Neural progenitor cell (in vitro differentiated cells): ENCODE data around the gene DENND4A. TPM values are rescaled to one million over a fixed set of nuclear protein-coding genes. Genes with fewer than 3 reads are reported as not detected.

Source experiments
- DNase-seq: peaks from one replicate; pipeline ENCODE4 v3.0.0-alpha.2; 2016; ENCODE audit warnings: low spot score
- H2AFZ ChIP-seq: fragments of 200-600 bp; sonication (generic); replicated peaks from 2 replicates; pipeline ENCODE4 v1.6.1; 2016; ENCODE audit warnings: antibody characterized with exemption
- H3F3A ChIP-seq: fragments of 200-600 bp; sonication (generic); 2 replicates; pipeline ENCODE4 v1.6.1; 2016; ENCODE audit warnings: antibody characterized with exemption, low read depth
- H3K27ac ChIP-seq: fragments of 200-600 bp; sonication (generic); 2 replicates; pipeline ENCODE4 v1.5.1; 2016; ENCODE audit warnings: mild to moderate bottlenecking
- H3K27me3 ChIP-seq: fragments of 200-600 bp; sonication (generic); 2 replicates; pipeline ENCODE4 v1.6.1; 2016; ENCODE audit warnings: mild to moderate bottlenecking, moderate library complexity
- H3K36me3 ChIP-seq: fragments of 200-600 bp; sonication (generic); 2 replicates; pipeline ENCODE4 v1.5.1; 2016
- H3K4me1 ChIP-seq: fragments of 200-600 bp; sonication (generic); 2 replicates; pipeline ENCODE4 v1.6.1; 2016; ENCODE audit warnings: mixed run types
- H3K4me2 ChIP-seq: fragments of 200-600 bp; sonication (generic); 2 replicates; pipeline ENCODE4 v1.6.1; 2016
- H3K4me3 ChIP-seq: fragments of 200-600 bp; sonication (generic); 2 replicates; pipeline ENCODE4 v1.5.1; 2016
- H3K79me2 ChIP-seq: fragments of 200-600 bp; sonication (generic); 2 replicates; pipeline ENCODE4 v1.6.1; 2016; ENCODE audit warnings: low read depth
- H3K9ac ChIP-seq: fragments of 200-600 bp; sonication (generic); 2 replicates; pipeline ENCODE4 v1.6.1; 2016
- H3K9me3 ChIP-seq: fragments of 200-600 bp; sonication (generic); 2 replicates; pipeline ENCODE4 v1.5.1; 2016; ENCODE audit warnings: low read depth
- H4K20me1 ChIP-seq: fragments of 200-600 bp; sonication (generic); 2 replicates; pipeline ENCODE4 v1.6.1; 2016; ENCODE audit warnings: low read depth
- H3K27ac Mint-ChIP-seq: 3 replicates; pipeline ENCODE4 v1.8.0; 2021; ENCODE audit warnings: mixed read lengths
- H3K27me3 Mint-ChIP-seq: 2 replicates; pipeline ENCODE4 v1.8.0; 2022; ENCODE audit warnings: low read depth, mild to moderate bottlenecking, inconsistent platforms, moderate library complexity, mixed read lengths; ENCODE audit not compliant: insufficient read depth
- H3K36me3 Mint-ChIP-seq: 3 replicates; pipeline ENCODE4 v1.8.0; 2021; ENCODE audit warnings: mixed read lengths
- H3K4me1 Mint-ChIP-seq: 3 replicates; pipeline ENCODE4 v1.8.0; 2021; ENCODE audit warnings: mixed read lengths
- H3K4me3 Mint-ChIP-seq: 3 replicates; pipeline ENCODE4 v1.8.0; 2021; ENCODE audit warnings: mild to moderate bottlenecking, moderate library complexity, mixed read lengths
- H3K9me3 Mint-ChIP-seq: 3 replicates; pipeline ENCODE4 v1.8.0; 2020; ENCODE audit warnings: mixed read lengths
- EZH2 ChIP-seq: fragments of 200-600 bp; sonication (generic); IDR thresholded peaks from 2 replicates; pipeline ENCODE4 v1.6.1; 2017; ENCODE audit warnings: antibody characterized with exemption, mild to moderate bottlenecking, moderate library complexity
- EZH2phosphoT487 ChIP-seq: fragments of 200-600 bp; sonication (generic); IDR thresholded peaks from 2 replicates; pipeline ENCODE4 v1.6.1; 2017; ENCODE audit warnings: antibody characterized with exemption
- microRNA-seq: library from miRNA; unstranded; fragments of <30 nt; microRNA quantifications from one replicate; pipeline ENCODE4, GENCODE V29; 2016
- small RNA-seq: library from RNA; depleted of rRNA; stranded (forward); fragments of <200 nt; gene quantifications from one replicate; pipeline ENCODE3, GENCODE V24; 2015
- total RNA-seq: library from RNA; depleted of rRNA; stranded (reverse); fragments of >200 nt; gene quantifications from 2 replicates; pipeline ENCODE4 v1.2.3, GENCODE V29; 2015; ENCODE audit warnings: low replicate concordance
- TF ChIP-seq, protein P1 (sequence below): fragments of 200-600 bp; sonication (generic); IDR thresholded peaks from 2 replicates; pipeline ENCODE4 v1.5.1; 2017; ENCODE audit warnings: antibody characterized with exemption, mild to moderate bottlenecking

Gene DENND4A
- total RNA-seq, 1 donor from 2014 or later, result 4.8 TPM

DNA sequence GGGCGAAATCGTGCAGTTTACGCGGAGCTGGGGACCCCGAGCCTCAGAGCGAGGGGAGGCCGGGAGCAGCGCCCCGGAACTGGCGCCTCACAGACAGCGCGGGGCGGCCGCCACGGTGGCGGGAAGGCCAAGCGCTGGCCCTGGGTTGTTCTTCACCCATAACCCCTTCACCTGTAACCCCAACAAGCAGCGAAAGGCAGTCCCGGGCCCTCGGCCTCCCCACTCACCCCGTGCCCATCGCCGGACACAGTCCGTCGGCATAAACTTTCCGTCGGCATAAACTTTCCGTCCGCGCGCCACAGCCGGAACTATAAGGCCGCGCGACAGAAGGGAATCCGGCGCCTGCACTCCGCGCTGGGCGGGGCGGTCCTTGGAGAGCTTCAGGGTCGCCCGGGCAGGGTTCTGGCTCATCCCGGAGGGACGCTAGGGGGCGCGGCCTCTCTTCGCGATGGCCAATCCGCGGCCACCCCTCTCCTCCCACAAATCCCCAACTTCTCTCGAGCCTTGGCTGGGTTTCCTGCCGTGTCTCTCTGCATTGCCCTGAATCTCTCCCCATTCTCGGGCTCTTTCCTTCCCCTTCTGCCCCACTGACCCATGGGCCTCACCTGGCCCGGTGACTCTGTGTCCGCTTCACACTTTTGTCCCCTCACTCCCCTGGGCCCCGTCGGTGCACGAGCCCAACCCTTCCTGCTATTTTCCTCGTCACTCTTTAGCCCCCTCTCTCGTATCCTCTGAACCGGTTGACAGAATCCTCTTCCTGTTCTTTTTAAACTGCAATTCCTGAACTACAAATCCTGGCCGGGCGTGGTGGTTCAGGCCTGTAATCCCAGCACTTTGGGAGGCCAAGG is 181.0 kb downstream of the DENND4A start, which contains the start of gene INTS14:
INTS14 (minus strand) TSS at position 261 of the 848 bp plus-strand sequence. CDS start 3,751 bp downstream, outside the sequence.
- peak within 1 kb of the TSS; percentile 97 for H3K27ac Mint-ChIP-seq
- peak; percentile 99 for DNase-seq
- Histone ChIP-seq H3K27me3 (no peaks in the 10 kb centered on the region), H4K20me1 (no peaks in the 10 kb centered on the region), H3K36me3 (no peaks in the 10 kb centered on the region), H3K4me2 (peak within 1 kb of the TSS; percentile 95), H3K4me3 (peak within 1 kb of the TSS; percentile 96), H3K9me3 (no peaks in the 10 kb centered on the region), H3K4me1 (peaks cover 16% of the 10 kb centered on the region), H3K79me2 (peaks cover 47% of the 10 kb centered on the region), H3K9ac (peak within 1 kb of the TSS; percentile 92), H3K27ac (peak within 1 kb of the TSS; percentile 93), H2AFZ (peak within 1 kb of the TSS; percentile 95), H3F3A (peaks cover 22% of the 10 kb centered on the region)
- peaks cover 6% of the 10 kb centered on the region for H3K27me3 Mint-ChIP-seq
- no peaks in the 10 kb centered on the region for H3K9me3 Mint-ChIP-seq
- H3K4me3 Mint-ChIP-seq, result peak within 1 kb of the TSS; percentile 92
- TF ChIP-seq, protein P1, sequence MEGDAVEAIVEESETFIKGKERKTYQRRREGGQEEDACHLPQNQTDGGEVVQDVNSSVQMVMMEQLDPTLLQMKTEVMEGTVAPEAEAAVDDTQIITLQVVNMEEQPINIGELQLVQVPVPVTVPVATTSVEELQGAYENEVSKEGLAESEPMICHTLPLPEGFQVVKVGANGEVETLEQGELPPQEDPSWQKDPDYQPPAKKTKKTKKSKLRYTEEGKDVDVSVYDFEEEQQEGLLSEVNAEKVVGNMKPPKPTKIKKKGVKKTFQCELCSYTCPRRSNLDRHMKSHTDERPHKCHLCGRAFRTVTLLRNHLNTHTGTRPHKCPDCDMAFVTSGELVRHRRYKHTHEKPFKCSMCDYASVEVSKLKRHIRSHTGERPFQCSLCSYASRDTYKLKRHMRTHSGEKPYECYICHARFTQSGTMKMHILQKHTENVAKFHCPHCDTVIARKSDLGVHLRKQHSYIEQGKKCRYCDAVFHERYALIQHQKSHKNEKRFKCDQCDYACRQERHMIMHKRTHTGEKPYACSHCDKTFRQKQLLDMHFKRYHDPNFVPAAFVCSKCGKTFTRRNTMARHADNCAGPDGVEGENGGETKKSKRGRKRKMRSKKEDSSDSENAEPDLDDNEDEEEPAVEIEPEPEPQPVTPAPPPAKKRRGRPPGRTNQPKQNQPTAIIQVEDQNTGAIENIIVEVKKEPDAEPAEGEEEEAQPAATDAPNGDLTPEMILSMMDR, result peak; percentile 69
- TF ChIP-seq EZH2phosphoT487 (no peak), EZH2 (no peak)
- peaks cover 29% of the 10 kb centered on the region for H3K4me1 Mint-ChIP-seq
- no peaks in the 10 kb centered on the region for H3K36me3 Mint-ChIP-seq

Small RNA genes lying within 50 kb of the gene (microRNA-seq; reads per million reads assigned to microRNA genes)
- gene MIR4511, result not detected

Small RNA genes lying within 50 kb of the gene (small RNA-seq; reads per million reads assigned to genes)
- gene MIR4511 (not detected), gene SNORD13E (not detected)

Other genes starting within 250 kb of the DENND4A start
- 40.2 and 54.2 TPM in 2 replicates for gene INTS14, start 181.2 kb downstream of the DENND4A start, total RNA-seq
- 6.0 and 10.6 TPM in 2 replicates for gene SLC24A1, start 170.4 kb downstream of the DENND4A start, total RNA-seq
- 261 and 482 TPM in 2 replicates for gene RAB11A, start 77.2 kb upstream of the DENND4A start, total RNA-seq